Non-pigmented ciliary epithelial cell (primary cell): Measurements from ENCODE around the gene MSH3.

ENCODE experiments used
- DNase-seq: peaks from one replicate; pipeline ENCODE4 v3.0.0-alpha.2; 2010; ENCODE audit warnings: low read depth

The MSH3 gene

DNA sequence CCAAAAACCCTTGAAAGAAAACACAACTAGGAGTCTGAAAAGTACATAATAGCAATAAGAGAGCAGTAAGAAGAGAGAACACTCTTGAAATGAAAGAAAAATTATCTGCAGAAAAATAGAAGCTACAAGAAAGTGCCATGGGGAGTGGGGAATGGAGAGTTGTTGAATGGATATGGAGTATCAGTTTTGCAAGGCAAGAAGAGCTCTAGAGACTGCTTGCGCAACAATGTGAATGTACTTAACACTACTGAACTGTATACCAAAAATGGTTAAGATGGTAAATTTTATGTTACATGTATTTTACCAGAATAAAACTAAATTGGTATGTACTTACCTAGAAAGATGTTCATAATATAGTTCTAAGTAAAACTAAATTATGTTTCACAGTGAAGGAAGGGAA is 251.0 kb downstream of the MSH3 start:
- no peak for DNase-seq

DNA sequence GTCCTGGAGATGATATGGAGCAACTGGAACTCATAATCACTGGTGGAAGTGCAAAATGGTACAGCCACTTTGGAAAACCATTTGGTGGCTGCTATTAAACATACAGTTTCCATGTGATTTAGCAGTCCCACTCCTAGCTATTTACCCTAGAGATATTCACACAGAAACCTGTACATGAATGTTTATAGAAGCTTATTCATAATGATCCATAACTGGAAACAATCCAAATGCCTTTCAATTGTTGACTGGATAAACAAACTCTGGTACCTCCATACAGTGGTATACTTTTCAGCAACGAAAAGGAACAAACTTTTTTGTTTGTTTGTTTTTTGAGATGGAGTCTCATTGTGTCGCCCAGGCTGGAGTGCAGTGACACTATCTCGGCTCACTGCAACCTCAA is 258.0 kb downstream of the MSH3 start:
- no peak for DNase-seq

- DNase-seq: no peak
These were observed 261.3 kb downstream of the MSH3 start for GRCh38 chr5:80915716-80916115.

DNA sequence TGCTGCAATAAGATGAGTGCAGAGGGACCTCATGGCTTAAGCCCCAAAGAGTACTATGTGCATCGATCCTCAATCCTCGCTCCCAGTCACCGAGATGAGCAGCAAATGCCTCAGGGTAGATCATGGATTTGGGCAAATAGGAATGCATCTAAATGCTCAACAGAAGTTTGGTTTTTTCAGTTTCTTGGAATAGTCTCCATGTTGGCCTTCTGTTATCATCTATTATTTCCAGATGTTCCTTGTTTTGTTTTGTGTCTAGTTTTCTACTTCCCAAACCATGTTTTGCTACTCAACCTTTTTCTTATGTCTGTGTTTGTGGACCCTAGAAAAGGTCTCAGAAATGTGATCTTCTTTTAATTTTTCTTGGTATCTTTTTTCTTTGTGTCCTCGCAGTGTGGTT is 262.2 kb downstream of the MSH3 start:
- DNase-seq: no peak

DNA sequence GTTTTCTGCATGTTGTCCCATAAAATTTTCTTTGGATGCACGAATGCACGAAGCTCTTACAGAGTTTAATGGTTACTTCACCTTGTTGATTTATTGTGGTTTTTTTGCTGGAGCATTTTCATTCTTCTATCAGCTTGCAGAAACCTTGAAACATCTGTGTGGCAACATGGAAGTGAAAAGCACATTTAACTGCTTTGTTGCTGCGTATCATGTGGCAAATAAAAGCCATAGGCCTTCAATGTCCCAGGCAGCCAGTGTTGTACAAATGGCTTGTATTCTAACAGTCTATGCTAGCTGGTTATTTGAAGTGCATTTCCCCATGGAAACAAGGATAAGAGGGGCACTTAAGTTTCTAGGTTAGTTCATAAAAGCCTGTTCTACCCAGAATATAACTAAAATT is 263.2 kb downstream of the MSH3 start:
- no peak for DNase-seq

DNA sequence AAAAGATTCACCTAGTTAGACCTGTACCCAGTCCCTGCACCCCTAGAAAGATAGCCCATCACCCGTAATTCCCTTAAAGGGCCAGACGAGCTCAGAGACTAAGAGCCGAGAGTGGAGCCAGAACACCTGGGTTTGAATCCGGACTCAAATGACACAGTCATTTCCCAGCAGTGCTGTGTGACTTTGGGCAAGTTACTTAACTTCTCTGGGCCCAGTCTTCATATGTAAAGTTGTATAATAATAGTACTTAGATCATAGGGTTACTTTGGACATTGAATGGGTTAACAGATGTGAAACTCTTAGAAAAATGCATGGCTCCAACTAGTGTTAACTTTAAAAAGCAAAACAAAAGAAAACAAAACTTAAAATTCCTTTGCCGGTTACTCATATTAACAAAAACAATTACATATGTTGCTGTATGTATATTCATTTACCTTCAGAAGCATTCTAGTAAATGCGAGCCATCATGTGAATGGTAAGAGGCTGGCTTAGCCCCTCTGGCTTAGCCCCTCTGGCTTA is 265.3 kb downstream of the MSH3 start:
- DNase-seq: no peak

- no peak for DNase-seq
These were observed 265.9 kb downstream of the MSH3 start for GRCh38 chr5:80920333-80920732.

DNA sequence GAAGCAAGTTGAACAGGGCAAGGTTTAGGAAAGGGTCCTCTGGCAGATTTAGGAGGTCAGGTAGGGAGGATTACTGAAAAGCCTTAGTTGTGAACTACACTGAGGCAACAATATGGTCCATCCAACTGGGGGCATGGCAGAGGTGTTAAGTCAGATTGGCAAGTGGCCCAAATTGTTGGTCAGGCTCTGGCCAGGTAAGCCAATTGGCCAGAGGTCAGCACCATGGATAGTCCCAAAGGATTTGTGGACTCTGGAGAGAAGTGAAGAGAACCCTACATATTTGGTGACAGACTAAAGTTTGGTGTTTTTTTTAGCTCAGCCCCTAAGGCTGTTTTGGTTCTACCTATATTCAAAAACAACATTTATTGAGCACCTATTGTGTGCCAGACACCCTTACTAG is 266.6 kb downstream of the MSH3 start:
- no peak for DNase-seq

DNA sequence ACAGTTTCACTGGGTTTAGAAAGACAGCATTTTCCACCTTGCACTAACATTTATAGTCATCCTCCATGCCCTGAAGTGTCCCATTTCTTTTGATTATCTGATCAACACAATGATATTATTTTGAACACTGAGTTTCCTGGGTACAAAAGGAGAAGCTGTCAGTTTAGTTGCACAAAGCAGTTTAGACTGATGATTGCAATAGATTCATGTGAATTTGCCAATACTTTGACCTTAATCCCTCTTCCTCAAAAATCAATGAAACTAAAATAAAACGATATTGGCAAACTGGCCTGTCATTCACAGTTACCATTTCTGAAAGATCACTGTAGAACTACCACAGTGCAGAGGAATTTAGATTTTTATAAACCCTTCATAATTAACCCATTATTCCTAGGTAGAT is 271.5 kb downstream of the MSH3 start:
- no peak for DNase-seq
